ENCODE data around the gene SERTAD1.
"Not testable (repeated sequence)": the region's sequence is repeated elsewhere in the genome, so short reads cannot be mapped to it uniquely, and the experiment has no call there.

DNA sequence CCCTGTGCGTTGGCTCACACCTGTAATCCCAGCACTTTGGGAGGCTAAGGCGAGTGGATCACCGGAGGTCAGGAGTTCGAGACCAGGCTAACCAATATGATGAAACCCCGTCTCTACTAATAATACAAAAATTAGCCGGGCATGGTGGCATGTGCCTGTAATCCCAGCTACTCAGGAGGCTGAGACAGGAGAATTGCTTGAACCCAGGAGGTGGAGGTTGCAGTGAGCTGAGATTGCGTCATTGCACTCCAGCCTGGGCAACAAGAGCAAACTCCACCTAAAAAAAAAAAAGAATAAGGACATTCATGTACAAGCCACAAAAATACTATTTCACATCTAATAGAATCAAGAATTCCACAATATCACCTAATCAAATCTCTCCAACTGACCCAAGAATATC is 2.4 kb upstream of the SERTAD1 start:
- TF ChIP-seq EZH2 (IDR thresholded peaks at IDR 0.05; ENCODE audit: insufficient read depth, low read length), result not testable (repeated sequence)
- TF ChIP-seq, protein P1, sequence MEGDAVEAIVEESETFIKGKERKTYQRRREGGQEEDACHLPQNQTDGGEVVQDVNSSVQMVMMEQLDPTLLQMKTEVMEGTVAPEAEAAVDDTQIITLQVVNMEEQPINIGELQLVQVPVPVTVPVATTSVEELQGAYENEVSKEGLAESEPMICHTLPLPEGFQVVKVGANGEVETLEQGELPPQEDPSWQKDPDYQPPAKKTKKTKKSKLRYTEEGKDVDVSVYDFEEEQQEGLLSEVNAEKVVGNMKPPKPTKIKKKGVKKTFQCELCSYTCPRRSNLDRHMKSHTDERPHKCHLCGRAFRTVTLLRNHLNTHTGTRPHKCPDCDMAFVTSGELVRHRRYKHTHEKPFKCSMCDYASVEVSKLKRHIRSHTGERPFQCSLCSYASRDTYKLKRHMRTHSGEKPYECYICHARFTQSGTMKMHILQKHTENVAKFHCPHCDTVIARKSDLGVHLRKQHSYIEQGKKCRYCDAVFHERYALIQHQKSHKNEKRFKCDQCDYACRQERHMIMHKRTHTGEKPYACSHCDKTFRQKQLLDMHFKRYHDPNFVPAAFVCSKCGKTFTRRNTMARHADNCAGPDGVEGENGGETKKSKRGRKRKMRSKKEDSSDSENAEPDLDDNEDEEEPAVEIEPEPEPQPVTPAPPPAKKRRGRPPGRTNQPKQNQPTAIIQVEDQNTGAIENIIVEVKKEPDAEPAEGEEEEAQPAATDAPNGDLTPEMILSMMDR (IDR thresholded peaks at IDR 0.05; ENCODE audit: insufficient read depth, low read depth, low read length), result not testable (repeated sequence)

Data from astrocyte (in vitro differentiated cells and primary cell).